Hematopoietic multipotent progenitor cell treated with erythropoietin and hydrocortisone succinate and interleukin-3 and kit ligand, for 6 days (in vitro differentiated cells): ENCODE data around the gene ABCC2.
"Not testable (repeated sequence)": the region's sequence is repeated elsewhere in the genome, so short reads cannot be mapped to it uniquely, and the experiment has no call there.

Experiments
- DNase-seq: peaks from one replicate; pipeline ENCODE4 v3.0.0-alpha.2; 2015

ABCC2 gene

DNA sequence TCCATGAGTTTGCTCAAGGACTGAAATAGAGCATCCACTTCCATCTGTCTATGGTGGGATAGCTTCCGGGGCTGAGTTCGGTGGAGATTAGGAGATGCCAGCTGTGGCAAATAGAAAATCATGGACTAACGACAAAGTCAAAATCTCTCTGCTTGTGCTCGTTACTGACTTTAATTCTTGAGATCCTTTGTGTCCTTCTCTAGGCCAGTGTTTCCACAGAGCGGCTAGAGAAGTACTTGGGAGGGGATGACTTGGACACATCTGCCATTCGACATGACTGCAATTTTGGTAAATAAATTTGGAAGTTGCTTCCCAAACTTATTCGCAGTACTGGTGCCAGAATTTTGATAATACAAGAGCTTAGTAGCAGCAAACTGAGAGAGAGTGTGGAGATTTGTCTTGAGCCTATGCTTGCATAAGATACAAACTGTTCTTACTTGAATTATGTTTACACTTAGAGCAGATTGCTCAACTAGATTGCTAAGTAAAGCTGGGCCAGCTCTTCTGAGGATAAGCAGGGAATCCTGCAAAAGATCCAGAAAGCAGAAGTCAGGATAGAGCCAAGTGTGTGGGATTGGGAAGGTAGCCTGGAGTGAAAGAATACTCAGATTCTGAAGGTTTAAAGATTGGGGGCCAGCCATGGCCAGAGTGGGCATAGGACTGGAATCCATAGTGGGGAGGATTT, 27.6 kb downstream of the ABCC2 start:
- no peak for DNase-seq

DNA sequence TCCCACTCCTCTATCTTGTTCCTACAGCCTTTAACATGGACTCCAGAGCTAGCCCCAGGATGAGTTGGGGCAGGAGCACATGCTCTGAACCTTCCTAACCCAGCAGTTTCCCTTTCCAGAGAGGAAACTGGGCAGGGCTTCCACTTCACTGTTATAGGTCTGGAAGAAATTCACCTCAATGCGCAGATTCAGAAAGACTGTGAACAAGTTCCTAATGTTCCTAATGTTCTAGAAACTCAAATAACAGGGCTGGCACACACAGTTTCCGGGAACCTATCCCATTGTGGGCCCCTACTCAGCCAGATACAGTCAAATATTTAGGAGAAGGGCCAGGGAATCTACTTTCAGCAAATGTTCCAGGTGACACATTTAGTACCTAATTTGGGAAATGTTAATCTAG, 29.7 kb downstream of the ABCC2 start:
- DNase-seq = no peak

DNA sequence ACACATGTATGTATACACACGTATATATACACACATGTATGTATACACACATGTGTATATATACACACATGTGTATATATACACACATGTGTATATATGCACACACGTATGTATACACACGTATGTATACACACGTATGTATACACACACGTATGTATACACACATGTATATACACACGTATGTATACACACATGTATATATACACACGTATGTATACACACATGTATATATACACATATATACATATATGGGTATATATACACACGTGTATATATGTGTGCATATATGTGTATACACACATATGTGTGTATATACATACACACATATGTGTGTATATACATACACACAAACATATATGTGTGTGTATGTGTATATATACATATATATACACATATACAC, 31.7 kb downstream of the ABCC2 start:
- no peak for DNase-seq

DNA sequence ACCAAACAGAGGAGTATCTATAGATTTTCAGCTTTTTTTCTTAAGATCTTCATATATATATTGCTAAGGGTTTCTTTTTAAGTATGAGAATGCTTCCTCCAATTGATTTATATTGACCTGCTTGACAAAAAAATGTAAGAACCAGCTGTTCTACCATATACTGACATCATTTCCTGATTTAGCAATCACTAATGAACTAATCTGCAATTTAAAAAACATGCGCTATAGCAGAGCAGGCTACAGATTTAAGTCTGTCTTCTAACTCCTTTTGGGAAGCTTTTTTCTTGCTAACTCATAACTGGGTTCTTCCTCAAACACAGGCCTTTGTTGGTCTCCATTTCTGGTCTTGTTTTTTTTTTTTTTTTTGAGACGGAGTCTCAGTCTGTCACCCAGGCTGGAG, 33.2 kb downstream of the ABCC2 start:
- peak; percentile 7 for DNase-seq

DNA sequence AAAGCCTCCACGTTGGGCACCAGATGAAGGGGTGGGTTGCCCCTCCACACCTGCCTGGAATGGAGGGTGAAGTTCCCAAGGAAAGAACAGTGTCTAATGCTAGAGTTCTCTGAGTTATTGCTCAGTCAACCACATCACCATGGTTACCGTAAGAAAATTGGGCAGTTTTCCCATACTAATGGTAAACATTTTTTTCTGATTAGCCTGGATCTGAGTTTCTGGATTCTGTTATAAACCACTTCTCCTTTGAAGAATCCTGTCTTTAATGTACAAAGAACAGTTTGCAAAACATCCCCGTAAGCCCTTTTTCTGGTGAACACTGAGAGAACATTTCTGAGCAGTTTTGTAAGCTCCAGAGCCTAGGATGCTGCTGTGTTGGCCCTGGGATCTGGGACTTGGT, 45.5 kb downstream of the ABCC2 start:
- no peak for DNase-seq

DNA sequence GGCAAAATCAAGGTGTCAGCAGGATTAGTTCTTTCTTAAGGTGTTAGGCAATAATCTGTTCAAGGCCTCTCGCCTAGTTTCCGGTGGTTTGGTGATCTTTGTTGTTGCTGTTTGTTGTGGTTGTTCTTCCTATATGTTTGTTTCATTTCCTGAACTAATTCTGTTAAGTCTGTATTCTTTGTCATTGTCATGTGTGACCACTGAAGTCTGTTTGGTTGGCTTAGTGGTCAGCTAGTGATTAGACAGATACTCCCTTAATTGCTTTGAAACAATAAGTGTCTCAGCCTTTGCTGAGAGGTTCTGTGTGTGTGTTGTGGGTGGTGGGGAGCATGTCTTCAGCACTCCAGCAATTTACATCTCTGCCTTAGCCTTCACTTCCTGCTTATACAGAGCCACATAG, 46.0 kb downstream of the ABCC2 start:
- no peak for DNase-seq

DNA sequence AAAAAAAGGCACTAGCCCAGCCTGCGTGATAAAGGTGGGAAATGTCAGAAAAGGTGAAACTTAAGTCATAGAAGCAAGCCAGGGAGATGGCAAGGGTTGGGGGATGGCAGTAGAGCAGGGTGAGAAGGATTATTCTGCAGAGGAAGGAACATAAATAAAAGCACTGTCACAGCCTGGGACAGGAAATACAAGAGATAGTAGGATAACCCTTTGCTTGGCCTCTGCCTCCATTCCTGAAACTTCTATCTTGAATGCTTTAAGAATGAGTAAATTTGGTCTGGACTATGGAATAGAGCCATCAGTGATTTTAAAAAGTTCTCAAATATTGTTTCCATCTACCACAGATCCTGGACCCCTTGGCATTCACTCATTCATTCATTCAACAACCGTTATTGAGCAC, 50.0 kb downstream of the ABCC2 start:
- no peak for DNase-seq

DNA sequence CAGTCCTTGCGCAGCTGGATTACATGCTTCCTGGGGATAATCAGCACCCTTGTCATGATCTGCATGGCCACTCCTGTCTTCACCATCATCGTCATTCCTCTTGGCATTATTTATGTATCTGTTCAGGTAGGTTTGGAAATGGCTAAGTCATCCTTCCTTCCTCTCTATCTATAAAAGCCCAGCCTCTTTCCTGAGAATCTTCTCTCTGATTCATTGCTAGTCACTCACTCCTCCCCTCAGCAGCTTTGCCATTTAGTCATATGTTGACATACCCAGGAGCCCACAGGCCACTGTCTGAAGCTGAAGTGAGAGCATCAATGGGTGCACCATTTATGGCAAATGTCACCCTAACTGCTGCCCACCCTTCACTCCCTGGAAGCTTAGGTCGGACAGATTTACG, 52.0 kb downstream of the ABCC2 start:
- DNase-seq = no peak

DNA sequence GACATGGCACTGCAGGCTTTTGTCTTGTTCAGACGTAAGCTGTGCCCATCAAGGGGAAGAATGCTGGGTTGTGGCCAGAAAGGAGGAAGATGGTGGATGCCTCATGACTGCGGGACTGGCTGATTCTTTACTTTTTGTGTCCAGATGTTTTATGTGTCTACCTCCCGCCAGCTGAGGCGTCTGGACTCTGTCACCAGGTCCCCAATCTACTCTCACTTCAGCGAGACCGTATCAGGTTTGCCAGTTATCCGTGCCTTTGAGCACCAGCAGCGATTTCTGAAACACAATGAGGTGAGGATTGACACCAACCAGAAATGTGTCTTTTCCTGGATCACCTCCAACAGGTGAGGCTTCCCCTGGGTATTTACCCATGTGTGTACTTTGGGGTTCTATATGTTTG, 53.5 kb downstream of the ABCC2 start:
- DNase-seq = no peak

DNA sequence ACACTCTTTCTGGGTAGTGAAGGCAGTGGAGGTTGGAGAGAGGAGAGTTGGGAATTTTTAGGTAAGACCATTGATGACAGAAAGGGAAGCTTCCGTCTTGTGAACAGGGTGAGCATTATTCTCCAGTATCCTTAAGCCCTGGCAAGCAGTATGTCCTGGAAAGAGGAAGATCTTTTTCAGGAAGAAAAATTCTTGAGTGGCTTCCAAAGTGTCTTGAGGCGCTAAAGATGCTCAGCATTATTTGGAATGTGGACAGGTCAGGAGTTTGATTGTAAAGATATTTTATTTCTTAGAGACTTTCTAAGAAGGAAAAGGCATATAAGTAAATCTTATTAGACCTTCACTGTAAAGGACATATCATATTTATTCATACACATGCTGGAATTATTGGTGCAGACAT, 54.3 kb downstream of the ABCC2 start:
- no peak for DNase-seq

DNA sequence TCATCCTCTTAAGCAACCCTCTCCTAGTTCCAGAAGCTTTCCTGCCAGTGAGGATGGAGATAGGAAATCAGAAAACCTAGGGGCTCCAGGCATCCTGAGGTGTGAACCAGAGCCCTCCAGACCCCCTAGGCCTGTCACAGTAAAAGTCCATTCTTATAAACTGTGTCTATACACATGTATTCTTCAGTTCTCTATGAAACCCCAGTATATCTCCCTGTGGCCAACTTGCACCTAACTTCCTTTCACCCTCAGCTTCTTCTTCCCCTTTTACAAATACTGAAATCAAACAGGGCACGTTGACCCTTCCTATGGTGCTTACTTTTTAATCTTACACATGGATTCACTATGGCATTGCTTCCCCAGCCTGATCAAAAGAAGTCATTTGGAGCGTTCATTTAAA, 58.4 kb downstream of the ABCC2 start:
- DNase-seq = not testable (repeated sequence)

DNA sequence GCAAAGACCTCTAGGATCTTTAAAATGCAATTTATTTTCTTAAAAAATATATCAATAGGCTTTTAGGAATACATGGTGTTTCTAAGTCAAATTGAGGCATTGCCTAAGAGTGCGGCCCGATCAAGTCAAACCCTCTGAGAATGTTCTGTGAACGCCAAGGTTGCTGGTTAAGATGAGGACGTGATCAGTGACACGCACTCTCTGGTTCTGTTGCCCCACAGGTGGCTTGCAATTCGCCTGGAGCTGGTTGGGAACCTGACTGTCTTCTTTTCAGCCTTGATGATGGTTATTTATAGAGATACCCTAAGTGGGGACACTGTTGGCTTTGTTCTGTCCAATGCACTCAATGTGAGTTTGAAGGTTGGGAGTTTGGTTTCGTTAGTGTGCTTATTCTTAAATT, 59.3 kb downstream of the ABCC2 start:
- DNase-seq = no peak

DNA sequence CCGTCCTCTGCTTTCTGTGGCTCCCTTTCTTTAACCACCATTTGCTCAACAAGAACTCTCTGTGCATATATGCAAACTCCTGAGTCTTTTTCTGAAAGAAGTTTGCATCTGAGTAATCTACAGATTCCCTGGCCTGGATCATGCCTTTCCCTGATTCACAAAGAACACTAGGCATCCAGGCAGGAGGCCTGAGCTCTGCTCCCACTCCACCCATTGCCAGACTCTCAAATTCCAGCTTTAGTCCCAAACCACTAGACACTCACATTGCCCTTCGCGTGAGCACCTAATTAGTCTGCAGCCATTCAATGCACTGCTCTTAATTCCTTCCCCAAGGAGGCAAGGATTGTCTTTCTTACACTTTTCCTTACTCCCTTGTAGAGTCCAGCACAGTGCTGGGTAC, 60.9 kb downstream of the ABCC2 start:
- no peak for DNase-seq

DNA sequence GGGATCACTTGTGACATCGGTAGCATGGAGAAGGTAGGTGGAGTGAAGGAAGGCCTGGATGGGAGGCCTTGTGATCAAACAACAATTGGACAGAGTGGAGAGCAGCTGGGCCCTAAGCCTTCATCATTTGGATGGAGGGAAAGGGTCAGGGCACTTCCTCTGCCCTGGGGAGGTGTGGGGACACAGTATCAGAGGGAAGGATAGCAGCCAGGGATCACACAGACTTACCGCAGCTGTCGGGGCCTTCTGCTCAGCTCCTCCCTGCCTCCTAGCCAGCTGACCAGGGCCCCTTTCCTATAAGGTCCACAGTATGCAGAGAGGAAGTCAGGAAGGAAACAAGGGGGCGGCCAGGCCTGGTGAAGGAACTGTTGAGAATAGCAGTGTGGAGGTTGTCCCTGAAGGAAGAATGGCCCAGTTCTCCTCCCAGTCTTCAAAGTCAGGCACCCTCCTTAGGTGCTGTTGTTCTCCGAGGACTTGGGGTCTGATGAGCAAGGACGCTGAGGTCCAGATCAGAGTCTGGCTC, 62.1 kb downstream of the ABCC2 start:
- DNase-seq = no peak

DNA sequence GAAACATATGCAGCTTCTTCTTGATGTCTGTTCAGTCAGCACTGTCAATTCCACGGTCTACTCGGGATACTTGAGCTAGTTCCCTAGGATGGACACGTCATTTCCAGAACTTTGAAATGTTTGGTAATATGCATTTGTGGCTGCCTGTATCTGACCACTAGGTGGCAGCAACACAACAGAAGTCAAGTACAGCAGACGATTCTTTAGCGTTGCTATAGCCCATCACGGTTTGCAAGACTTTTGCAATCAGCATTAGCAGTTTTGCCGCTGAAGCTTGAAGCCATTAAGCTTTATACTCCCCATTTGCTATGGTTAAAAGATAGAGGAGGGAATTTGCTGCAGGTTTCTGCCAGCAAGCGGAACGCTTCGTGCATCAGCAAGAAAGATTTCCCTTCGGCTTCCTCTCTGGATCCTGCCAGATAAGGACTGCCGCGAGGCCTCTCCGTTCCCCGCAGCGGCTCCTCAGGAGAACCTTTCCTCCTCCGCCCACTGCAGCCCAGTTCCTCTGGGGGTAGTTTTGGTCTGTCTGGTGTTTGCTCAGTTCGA, 63.5 kb downstream of the ABCC2 start:
- peak; percentile 93 for DNase-seq

DNA sequence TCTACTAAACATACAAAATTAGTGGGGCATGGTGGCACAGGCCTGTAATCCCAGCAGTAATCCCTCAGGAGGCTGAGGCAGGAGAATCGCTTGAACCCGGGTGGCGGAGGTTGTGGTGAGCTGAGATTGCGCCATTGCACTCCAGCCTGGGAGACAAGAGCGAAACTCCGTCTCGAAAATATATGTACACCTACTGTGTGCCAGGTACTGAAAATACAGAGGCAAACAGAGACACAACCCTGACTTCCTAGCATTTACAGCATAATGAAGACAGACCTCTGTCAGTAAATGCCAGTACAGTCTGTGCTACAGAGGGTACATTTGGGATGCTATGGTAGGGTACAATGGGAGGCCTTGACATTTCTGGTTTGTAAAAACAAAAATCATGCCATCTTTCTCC, 66.6 kb downstream of the ABCC2 start:
- no peak for DNase-seq

DNA sequence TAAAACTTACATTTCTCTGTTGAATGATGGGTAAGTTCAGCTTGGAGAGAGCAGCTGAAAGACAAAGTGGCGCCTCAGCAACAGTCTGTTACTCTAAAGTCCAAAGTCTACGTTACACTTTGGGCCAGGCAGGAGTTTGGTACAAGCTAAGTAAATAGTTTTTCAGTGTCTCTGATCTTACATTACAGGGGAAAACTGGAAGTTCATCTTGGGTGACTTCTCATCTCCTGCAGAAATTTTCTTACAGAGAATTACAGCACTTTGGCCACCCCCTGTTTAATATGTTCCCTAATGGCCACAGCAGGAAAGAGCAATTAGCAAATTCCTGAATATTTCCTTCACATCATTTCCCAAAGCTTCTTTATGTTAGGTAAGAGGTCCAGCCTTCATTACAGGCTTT, 67.1 kb downstream of the ABCC2 start:
- DNase-seq = no peak

DNA sequence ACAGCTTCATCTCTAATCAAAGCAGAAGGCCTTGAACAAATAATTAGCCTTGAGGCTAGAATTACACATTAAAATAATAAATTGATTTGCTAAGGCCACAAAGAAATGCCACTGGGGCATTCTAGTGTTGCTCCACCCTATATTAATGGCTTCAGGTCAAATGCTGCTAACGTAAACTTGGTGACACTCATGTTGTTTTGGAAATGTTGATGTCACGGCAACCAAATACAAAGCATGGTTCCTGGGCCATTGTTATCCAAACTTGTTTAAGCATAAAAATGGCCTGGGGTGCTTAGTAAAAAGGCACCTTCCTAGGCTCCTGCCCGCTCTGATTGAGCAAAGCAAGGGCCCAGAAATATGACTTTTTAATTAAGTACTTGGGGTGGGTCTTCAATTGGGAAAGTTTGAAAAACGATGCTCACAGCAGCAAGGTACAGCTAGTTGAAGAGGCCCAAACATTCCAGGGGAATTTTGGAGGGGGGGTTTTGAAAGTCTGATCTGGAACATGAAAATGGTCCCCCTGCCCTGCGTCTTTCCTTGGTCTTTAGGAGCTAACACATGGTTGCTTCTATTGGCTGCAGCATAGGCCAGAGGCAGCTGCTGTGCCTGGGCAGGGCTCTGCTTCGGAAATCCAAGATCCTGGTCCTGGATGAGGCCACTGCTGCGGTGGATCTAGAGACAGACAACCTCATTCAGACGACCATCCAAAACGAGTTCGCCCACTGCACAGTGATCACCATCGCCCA, 67.8 kb downstream of the ABCC2 start:
- DNase-seq = no peak

DNA sequence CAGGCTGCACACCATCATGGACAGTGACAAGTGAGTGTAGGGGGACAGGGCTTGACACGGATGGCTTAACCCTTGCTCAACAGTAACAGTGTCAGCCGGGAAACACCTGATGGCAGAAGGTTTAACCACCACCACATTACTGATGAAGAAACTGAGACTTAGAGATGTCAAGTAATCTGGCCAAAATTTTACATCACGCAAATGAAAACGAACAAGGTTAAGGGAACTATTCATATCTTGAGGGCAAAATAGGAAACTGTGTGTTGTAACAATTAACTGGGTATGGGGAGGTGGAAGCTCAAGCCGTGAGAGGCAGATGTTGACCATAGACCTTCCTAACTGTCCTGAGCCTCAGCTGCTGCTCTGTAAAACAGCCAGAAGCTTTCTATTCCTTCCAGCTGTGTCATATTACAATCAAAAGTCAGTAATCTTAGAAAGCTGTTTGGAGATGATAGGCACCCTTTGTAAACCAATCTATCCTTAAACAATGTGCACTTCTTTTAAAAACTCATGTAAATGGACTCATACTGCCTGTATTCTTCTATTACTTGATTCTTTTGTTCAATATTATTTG, 68.4 kb downstream of the ABCC2 start:
- peak; percentile 21 for DNase-seq

DNA sequence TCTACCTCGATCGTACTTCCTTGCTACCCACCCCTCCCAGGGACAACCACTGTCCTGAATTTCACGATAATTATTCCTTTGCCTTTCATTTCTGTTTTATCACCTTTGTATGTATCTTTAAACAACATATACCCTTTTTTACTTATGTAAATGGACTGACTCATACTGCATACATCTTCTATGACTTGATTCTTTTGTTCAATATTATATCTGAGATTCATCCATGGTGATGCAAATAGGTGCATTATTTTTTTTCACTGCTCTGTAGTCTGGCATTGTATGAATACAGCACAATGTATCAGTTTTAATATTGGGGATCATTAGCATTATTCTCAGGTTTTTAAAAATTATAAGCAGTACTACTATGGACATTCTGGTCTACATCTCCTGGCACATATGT, 69.4 kb downstream of the ABCC2 start:
- no peak for DNase-seq

DNA sequence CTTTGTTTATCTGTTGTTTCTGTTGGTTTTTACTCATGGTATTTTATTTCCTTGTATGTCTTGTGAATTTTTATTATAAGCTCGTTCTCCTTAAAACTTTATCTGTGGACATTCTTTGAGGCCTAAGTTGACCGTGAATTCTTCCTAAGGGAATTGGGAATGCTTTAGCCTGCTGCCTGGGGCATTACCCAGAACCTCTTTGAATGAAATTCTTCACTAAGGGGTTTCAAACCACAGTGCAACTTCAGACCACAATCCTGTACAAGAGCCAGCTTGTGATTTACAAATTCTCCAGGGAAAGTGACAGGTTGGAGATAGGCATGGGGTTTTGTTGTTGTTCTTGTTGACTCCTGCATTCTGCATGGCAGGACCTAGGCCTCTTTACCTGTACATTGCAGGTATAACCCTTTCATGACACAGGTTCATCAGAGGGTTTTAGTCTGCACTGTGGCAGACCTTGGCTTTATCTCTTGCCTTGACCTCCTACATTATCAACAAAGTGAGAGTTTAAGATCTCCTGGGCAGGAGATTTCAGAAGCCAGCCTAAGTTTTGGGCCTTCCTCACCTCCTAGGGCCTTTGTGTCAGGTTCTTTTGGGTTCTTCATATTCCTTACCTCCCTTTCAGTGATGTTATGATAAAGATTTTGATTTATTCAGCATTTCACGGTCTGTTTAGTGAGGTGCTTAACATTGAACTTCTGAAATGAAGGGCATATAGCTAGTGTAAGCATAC, 70.2 kb downstream of the ABCC2 start:
- no peak for DNase-seq

DNA sequence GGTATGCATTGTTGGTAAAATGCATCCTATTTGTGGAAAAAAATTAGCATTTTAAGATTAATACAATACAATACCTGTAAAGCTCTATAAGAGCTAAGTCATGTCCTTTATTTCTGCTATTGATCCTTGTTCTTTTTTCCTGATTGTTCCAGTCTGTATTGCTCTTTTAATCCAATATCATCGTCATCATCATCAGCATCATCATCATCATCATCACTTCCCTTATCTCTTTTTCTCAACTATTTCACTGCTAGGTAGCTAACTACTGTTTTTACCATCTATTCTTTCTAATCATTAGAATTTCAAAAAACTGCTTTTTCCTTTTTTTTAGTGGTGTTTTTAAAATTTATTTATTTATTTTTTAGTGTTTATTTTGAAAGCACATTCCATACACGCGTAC, 71.2 kb downstream of the ABCC2 start:
- DNase-seq = no peak

DNA sequence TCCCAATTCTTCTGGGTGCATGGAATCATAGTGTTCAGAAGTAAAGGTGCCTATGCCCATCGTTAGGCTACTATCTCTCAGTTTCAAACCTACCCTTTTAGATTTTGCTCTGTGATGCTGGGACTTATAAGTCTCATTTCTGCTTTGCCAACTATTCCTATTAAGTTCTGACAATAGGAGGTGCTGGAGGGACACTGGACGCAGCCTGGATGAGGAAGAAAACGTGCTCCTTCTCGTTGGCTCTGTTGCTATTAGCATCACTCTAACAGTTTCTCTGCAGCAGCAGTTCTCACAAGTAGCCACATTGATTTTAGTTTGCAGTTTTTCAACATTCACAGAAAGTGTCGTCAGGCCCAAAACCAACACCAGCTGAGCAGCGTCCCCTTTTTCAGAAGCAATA, 72.4 kb downstream of the ABCC2 start:
- peak; percentile 30 for DNase-seq
